Esophagus (tissue), 2 donors: ENCODE measurements around the gene GLRX2. TPM values are rescaled to one million over a fixed set of nuclear protein-coding genes. Genes with fewer than 3 reads are reported as not detected.

Experiments used
- H3K27ac ChIP-seq, 2 donors: one replicate each; pipeline ENCODE4 v1.5.1; 2013; ENCODE audit warnings: low read depth in 2 of 2, mild to moderate bottlenecking in 2 of 2, inconsistent platforms in 1 of 2, low read length in 1 of 2, moderate library complexity in 1 of 2
- H3K27me3 ChIP-seq, 2 donors: one replicate each; pipeline ENCODE4 v1.6.1; 2013; ENCODE audit warnings: low read length in 2 of 2, control low read depth in 1 of 2, mild to moderate bottlenecking in 1 of 2; ENCODE audit not compliant: insufficient read depth in 2 of 2, control insufficient read depth in 1 of 2
- H3K36me3 ChIP-seq, 2 donors: one replicate each; pipeline ENCODE4 v1.6.1; 2013; ENCODE audit warnings: low read length in 1 of 2; ENCODE audit not compliant: control insufficient read depth in 2 of 2, insufficient read depth in 2 of 2
- H3K4me1 ChIP-seq, 2 donors: one replicate each; pipeline ENCODE4 v1.6.1; 2013; ENCODE audit warnings: low read length in 1 of 2; ENCODE audit not compliant: control insufficient read depth in 2 of 2, insufficient read depth in 2 of 2
- H3K4me3 ChIP-seq, 2 donors: one replicate each; pipeline ENCODE4 v1.5.1; 2013; ENCODE audit warnings: low read length in 2 of 2, mild to moderate bottlenecking in 2 of 2, low read depth in 1 of 2, moderate library complexity in 1 of 2
- H3K9me3 ChIP-seq, 2 donors: one replicate each; pipeline ENCODE4 v1.6.1; 2013; ENCODE audit warnings: mild to moderate bottlenecking in 2 of 2, low read depth in 1 of 2, low read length in 1 of 2, moderate library complexity in 1 of 2; ENCODE audit not compliant: control insufficient read depth in 2 of 2, insufficient read depth in 1 of 2
- WGBS, 2 donors: extraction: QIAGEN DNeasy Blood & Tissue Kit; methylation state at CpG; one replicate each; pipeline ENCODE4 v1.1.7; 2013; 5-methylcytosine and 5-hydroxymethylcytosine counted together
- polyA plus RNA-seq, 2 donors: library from polyadenylated mRNA; stranded (reverse); fragments of 200-250 nt; gene quantifications; one replicate each; pipeline ENCODE4 v1.2.3, GENCODE V29; 2013
- donor health status: healthy with polysubstance abuse.
- donor health status: Bipolar disorder and iron deficiency.

GLRX2 gene
- polyA plus RNA-seq, 2 donors, result 14.7 to 16.2 TPM

- Histone ChIP-seq H3K36me3 (peaks cover 0 to 5% of the 10 kb centered on the region in 2 donors), H3K27me3 (no peaks in the 10 kb centered on the region), H3K27ac (no peak overlapping the region), H3K9me3 (no peaks in the 10 kb centered on the region), H3K4me1 (no peaks in the 10 kb centered on the region), H3K4me3 (no peak overlapping the region)
- WGBS, 2 donors, result 96 to 97% methylated on average over 11 of the region's 11 CpGs
Observed at GRCh38 chr1:193094112-193094511, 11.1 kb downstream of the GLRX2 start.

- Histone ChIP-seq H3K4me1 (no peaks in the 10 kb centered on the region), H3K36me3 (peaks cover 0 to 2% of the 10 kb centered on the region in 2 donors), H3K4me3 (no peak overlapping the region), H3K27ac (no peak overlapping the region), H3K27me3 (no peaks in the 10 kb centered on the region), H3K9me3 (no peaks in the 10 kb centered on the region)
- 72 to 75% methylated on average over 1 of the region's 1 CpG for WGBS, 2 donors
Observed at GRCh38 chr1:193090865-193091264, 14.3 kb downstream of the GLRX2 start.

DNA sequence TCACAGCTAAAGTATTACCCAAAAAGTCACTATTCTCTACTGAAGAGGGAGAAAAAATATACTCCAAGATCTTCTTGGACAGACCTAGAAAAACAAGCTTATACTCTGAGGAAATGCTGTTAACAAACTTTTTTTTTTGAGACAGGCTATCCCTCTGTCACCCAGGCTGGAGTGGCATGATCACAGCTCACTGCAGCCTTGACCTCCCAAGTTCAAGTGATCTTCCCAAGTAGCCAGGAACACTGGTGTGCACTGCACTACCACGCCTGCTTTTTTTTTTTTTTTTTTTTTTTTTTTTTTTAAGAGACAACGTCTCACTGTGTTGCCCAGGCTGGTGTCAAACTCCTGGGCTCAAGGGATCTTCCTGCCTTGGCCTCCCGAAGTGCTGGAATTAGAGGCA lies 17.3 kb downstream of the GLRX2 start:
- H3K27ac ChIP-seq, result no peak overlapping the region
- no peaks in the 10 kb centered on the region for H3K9me3 ChIP-seq
- no peak overlapping the region for H3K4me3 ChIP-seq
- no peaks in the 10 kb centered on the region for H3K27me3 ChIP-seq
- no peaks in the 10 kb centered on the region for H3K4me1 ChIP-seq
- H3K36me3 ChIP-seq, result peaks cover 0 to 4% of the 10 kb centered on the region in 2 donors
- WGBS, 2 donors, result 54 to 77% methylated on average over 3 of the region's 3 CpGs

DNA sequence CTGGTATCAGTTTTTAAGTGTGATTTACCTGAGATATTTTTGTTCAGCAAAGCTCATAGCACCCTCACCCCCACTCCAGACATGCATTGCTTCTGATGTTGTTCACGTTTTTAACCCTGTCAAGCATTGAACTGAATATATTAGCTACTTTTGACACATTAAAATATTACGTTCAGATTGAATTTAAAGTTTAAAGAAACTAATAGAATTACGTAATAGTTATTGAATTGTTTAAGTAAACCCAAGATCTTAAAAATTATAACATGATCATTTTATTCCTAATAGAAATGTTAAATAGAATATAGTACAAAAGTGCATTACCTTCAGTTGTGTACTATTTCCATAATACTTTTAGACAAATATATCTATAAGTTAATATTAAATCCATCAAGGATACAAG lies 18.9 kb downstream of the GLRX2 start:
- peaks cover 3 to 4% of the 10 kb centered on the region in 2 donors for H3K36me3 ChIP-seq
- 88 to 91% methylated on average over 3 of the region's 3 CpGs for WGBS, 2 donors

DNA sequence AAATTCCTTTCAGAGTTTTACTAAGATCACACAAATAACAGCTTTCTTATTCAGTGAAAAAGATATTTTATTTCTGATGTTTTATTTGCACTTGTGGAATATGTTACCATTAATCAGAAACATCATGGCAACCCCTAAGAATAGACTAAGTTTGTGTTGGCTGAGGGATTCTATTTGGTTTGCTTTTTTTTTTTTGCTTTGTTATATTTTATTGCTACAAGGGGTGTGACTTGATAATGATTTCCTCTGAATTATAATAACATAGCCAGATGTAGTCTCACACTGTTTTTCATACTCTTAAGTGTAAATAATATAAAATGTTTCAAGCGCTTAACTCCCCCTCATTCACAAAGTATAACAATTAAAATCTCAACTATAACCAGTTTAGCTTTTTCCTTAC lies 20.0 kb downstream of the GLRX2 start:
- Histone ChIP-seq H3K4me1 (no peaks in the 10 kb centered on the region), H3K36me3 (peaks cover 3 to 4% of the 10 kb centered on the region in 2 donors), H3K27me3 (no peaks in the 10 kb centered on the region), H3K27ac (no peak overlapping the region), H3K9me3 (no peaks in the 10 kb centered on the region), H3K4me3 (no peak overlapping the region)
- WGBS, 2 donors, result 84 to 94% methylated on average over 1 of the region's 1 CpG

More for the DNA sequence above, 18.9 kb downstream of the GLRX2 start:
- H3K4me3 ChIP-seq, result no peak overlapping the region
- H3K9me3 ChIP-seq, result no peaks in the 10 kb centered on the region
- no peak overlapping the region for H3K27ac ChIP-seq
- H3K4me1 ChIP-seq, result no peaks in the 10 kb centered on the region
- no peaks in the 10 kb centered on the region for H3K27me3 ChIP-seq

DNA sequence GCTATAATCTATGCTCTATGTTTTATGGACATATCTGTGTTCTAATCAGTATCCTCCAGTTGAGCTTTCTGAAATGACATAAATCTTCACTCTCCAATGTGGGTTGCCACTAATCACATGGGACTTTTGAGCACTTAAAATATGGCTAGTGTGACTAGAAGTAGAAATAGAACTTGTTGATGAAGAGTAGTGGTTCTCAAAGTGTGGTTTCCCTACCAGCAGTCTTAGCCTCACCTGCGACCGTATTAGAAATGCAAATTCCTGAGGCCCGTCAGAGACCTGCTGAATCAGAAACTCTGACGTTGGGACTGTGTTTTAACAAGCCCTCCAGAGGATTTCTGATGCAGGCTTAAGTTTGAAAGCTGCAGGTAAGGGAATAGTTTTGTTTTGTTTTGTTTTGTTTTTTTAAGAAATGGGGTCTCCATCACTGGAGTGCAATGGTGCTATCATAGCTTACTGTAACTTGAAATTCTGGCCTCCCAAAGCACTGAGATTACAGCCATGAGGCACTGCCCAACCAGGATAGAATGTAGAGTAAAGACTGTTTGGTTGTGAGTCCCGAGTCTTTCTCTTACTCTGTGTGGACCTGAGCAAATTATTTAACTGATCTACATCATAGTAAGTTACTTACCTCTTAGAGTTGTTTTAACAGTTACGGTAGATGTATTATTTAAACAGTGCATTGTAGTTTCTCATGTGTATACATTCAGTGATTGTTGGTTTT lies 21.7 kb downstream of the GLRX2 start:
- H3K4me1 ChIP-seq, result no peaks in the 10 kb centered on the region
- H3K4me3 ChIP-seq, result no peak overlapping the region
- no peaks in the 10 kb centered on the region for H3K27me3 ChIP-seq
- no peaks in the 10 kb centered on the region for H3K9me3 ChIP-seq
- H3K36me3 ChIP-seq, result peaks cover 3 to 4% of the 10 kb centered on the region in 2 donors
- 85 to 90% methylated on average over 6 of the region's 6 CpGs for WGBS, 2 donors
- H3K27ac ChIP-seq, result no peak overlapping the region

- Histone ChIP-seq H3K27ac (no peak overlapping the region), H3K4me1 (no peaks in the 10 kb centered on the region), H3K4me3 (no peak overlapping the region), H3K27me3 (no peaks in the 10 kb centered on the region), H3K9me3 (no peaks in the 10 kb centered on the region), H3K36me3 (peaks cover 3 to 4% of the 10 kb centered on the region in 2 donors)
- 89 to 96% methylated on average over 3 of the region's 3 CpGs for WGBS, 2 donors
Observed at GRCh38 chr1:193079187-193079586, 26.0 kb downstream of the GLRX2 start.

DNA sequence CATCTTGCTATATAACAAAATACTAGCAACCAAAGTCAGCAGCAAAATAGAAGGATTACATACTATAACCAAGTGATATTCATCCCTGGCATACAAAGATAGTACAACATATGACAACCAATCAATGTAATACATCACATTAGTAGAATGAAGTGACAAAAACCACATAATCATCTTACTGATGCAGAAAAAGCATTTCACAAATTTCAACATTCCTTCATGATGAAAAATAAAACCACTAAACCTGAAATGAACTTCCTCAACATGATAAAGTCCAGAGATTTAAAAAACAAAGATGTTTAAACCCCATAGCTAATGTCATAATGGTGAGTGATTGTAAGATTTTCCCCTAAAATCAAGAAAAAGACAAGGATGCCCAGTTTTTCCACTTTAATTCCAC lies 27.2 kb downstream of the GLRX2 start:
- Histone ChIP-seq H3K9me3 (no peaks in the 10 kb centered on the region), H3K27me3 (no peaks in the 10 kb centered on the region), H3K4me3 (no peak overlapping the region), H3K4me1 (no peaks in the 10 kb centered on the region), H3K36me3 (peaks cover 0 to 3% of the 10 kb centered on the region in 2 donors), H3K27ac (no peak overlapping the region)

- H3K27ac ChIP-seq, result no peak overlapping the region
Observed at GRCh38 chr1:193070942-193071341, 34.3 kb downstream of the GLRX2 start.

GRCh38 chr1:193070386-193070753 lies 34.8 kb downstream of the GLRX2 start:
- Histone ChIP-seq H3K4me1 (no peaks in the 10 kb centered on the region), H3K27me3 (no peaks in the 10 kb centered on the region), H3K9me3 (no peaks in the 10 kb centered on the region), H3K4me3 (no peak overlapping the region), H3K27ac (no peak overlapping the region), H3K36me3 (no peaks in the 10 kb centered on the region)
- 65 to 70% methylated on average over 2 of the region's 2 CpGs for WGBS, 2 donors

More at GRCh38 chr1:193070942-193071341, 34.3 kb downstream of the GLRX2 start:
- Histone ChIP-seq H3K4me1 (no peaks in the 10 kb centered on the region), H3K9me3 (no peaks in the 10 kb centered on the region), H3K36me3 (no peaks in the 10 kb centered on the region), H3K4me3 (no peak overlapping the region), H3K27me3 (no peaks in the 10 kb centered on the region)
- 72 to 76% methylated on average over 5 of the region's 5 CpGs for WGBS, 2 donors
